Vagina (tissue), 2 donors: ENCODE results near the gene VEZF1.
A peak's percentile ranks its signal among the peaks of the same experiment; 100 is the strongest.

Experiments
- POLR2A ChIP-seq, 2 donors: fragments of 450-650 bp; IDR thresholded peaks; one replicate each; pipeline ENCODE4 v1.6.1; 2017; ENCODE audit warnings: antibody characterized with exemption in 2 of 2, mild to moderate bottlenecking in 2 of 2, moderate library complexity in 2 of 2
- POLR2AphosphoS5 ChIP-seq, 2 donors: sonication (generic); formaldehyde crosslinking; IDR thresholded peaks; one replicate each; pipeline ENCODE4 v1.9.0; 2017; ENCODE audit warnings: antibody characterized with exemption in 2 of 2, mild to moderate bottlenecking in 2 of 2, low read depth in 1 of 2; ENCODE audit not compliant: insufficient read depth in 1 of 2
- TF ChIP-seq, protein P1 (sequence below), 3 experiments: fragments of 450-650 bp in 2 of 3; fragments of 200-600 bp in 1 of 3; sonication (generic) in 1 of 3; IDR thresholded peaks; one replicate each; pipeline ENCODE4 v1.5.1; 2017 to 2019; ENCODE audit warnings: antibody characterized with exemption in 3 of 3, mild to moderate bottlenecking in 2 of 3, moderate library complexity in 2 of 3

DNA sequence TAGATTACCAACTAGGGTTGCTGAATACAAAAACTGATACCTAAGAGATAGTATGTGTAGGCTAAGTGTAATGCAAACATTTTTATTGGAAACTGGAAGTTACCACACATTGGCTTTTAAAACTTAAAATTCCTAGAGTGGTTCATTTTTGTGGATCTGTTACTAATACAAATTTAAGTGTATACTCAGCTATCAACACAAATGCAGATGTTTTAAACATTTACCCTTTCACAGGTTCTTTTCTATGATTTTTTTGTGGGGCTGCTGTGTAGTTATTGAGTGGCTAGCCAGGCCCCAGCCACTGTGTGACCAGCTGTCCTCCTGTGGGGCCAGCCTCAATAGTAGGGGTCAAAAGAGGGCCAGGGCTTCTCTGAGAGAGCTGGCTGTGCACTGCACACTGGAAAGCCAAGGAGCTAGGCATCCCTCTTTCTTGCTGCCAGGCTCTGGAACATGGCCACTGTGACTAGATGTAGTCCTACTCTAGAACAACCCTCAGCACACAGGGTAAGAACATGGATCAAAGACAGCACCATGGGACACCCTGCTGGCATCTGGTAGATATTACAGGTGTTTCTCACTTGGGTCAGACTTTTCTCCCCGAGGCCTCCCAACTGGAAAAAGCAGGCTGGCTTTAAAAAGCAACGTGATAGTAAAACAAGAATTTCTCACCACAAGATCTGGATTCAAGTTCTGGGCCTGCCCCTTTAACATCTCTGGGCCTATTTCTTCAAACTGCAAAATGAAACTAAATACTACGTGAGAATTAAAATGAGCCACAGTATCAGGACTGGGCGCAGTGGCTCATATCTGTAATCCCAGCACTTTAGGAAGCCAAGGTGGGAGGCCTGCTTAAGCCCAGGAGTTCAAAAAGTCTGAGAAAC is 7.3 kb upstream of the VEZF1 start:
- TF ChIP-seq, protein P1, sequence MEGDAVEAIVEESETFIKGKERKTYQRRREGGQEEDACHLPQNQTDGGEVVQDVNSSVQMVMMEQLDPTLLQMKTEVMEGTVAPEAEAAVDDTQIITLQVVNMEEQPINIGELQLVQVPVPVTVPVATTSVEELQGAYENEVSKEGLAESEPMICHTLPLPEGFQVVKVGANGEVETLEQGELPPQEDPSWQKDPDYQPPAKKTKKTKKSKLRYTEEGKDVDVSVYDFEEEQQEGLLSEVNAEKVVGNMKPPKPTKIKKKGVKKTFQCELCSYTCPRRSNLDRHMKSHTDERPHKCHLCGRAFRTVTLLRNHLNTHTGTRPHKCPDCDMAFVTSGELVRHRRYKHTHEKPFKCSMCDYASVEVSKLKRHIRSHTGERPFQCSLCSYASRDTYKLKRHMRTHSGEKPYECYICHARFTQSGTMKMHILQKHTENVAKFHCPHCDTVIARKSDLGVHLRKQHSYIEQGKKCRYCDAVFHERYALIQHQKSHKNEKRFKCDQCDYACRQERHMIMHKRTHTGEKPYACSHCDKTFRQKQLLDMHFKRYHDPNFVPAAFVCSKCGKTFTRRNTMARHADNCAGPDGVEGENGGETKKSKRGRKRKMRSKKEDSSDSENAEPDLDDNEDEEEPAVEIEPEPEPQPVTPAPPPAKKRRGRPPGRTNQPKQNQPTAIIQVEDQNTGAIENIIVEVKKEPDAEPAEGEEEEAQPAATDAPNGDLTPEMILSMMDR (IDR thresholded peaks at IDR 0.05) = peak; percentile 43 to 76 (median 48)
- TF ChIP-seq POLR2A (IDR thresholded peaks at IDR 0.05) (no peak), POLR2AphosphoS5 (IDR thresholded peaks at IDR 0.05; ENCODE audit: insufficient read depth in 1 of 2, low read depth in 1 of 2) (peak in 1 of 2 donors; percentile 32)
